Fibroblast of skin of left quadriceps (primary cell): ENCODE results near the gene ACTRT3.

Experiments used
- DNase-seq, 2 experiments: peaks; one replicate each; pipeline ENCODE4 v3.0.0-alpha.2; 2013; ENCODE audit warnings: low read depth in 2 of 2

The ACTRT3 gene

GRCh38 chr3:169769287-169770181, at the start of gene ACTRT3:
ACTRT3 (minus strand) TSS chr3:169769561; CDS start chr3:169769520, 41 bp downstream.
- DNase-seq = peak in 1 of 2 experiments; percentile 18

- DNase-seq = no peak
Measured at GRCh38 chr3:169818316-169818715, 49.0 kb upstream of the ACTRT3 start.

GRCh38 chr3:169815590-169816150, 46.3 kb upstream of the ACTRT3 start:
- no peak for DNase-seq

- no peak for DNase-seq
Measured at GRCh38 chr3:169813757-169814517, 44.6 kb upstream of the ACTRT3 start.

GRCh38 chr3:169813278-169813677, 43.9 kb upstream of the ACTRT3 start:
- no peak for DNase-seq

GRCh38 chr3:169812332-169813235, 43.2 kb upstream of the ACTRT3 start, which contains the start of the genes LRRC34 and LRRIQ4:
LRRC34 (minus strand) TSS chr3:169812904; CDS start chr3:169812548, 356 bp downstream.
LRRIQ4 (plus strand) TSS chr3:169812870; CDS start chr3:169821922, 9,052 bp downstream.
- peak in 1 of 2 experiments; percentile 33 for DNase-seq

- peak in 1 of 2 experiments; percentile 26 for DNase-seq
Measured at GRCh38 chr3:169811631-169812331, 42.4 kb upstream of the ACTRT3 start.

- no peak for DNase-seq
Measured at GRCh38 chr3:169809230-169809795, 40.0 kb upstream of the ACTRT3 start.

GRCh38 chr3:169804681-169805080, 35.3 kb upstream of the ACTRT3 start:
- no peak for DNase-seq

GRCh38 chr3:169792359-169792758, 23.0 kb upstream of the ACTRT3 start:
- DNase-seq = no peak

GRCh38 chr3:169790687-169791429, 21.5 kb upstream of the ACTRT3 start:
- no peak for DNase-seq

GRCh38 chr3:169790219-169790618, 20.9 kb upstream of the ACTRT3 start:
- no peak for DNase-seq

GRCh38 chr3:169787791-169788190, 18.4 kb upstream of the ACTRT3 start:
- no peak for DNase-seq

- no peak for DNase-seq
Measured at GRCh38 chr3:169787120-169787519, 17.8 kb upstream of the ACTRT3 start.

- DNase-seq = no peak
Measured at GRCh38 chr3:169781209-169781855, 12.0 kb upstream of the ACTRT3 start.

GRCh38 chr3:169780742-169781141, 11.4 kb upstream of the ACTRT3 start:
- no peak for DNase-seq

- DNase-seq = no peak
Measured at GRCh38 chr3:169777822-169778221, 8.5 kb upstream of the ACTRT3 start.

GRCh38 chr3:169774186-169774585, 4.8 kb upstream of the ACTRT3 start:
- no peak for DNase-seq
